ENCODE results near the gene TEX264. TPM values are rescaled to one million over a fixed set of nuclear protein-coding genes. Genes with fewer than 3 reads are reported as not detected.

TEX264 gene
- total RNA-seq, 2 experiments from 2014 or later, result 45.6 to 50.3 TPM

- Histone ChIP-seq H3K4me2 (ENCODE audit: low read length) (no peak overlapping the region; the same call in 1 of the 2 replicates), H2AFZ (ENCODE audit: low read length) (no peak overlapping the region), H3K9me2 (ENCODE audit: insufficient read depth, low read length) (no peaks in the 10 kb centered on the region), H3K36me3 (ENCODE audit: insufficient read depth, low read length) (peaks cover 13% of the 10 kb centered on the region; the same call in 1 of the 2 replicates), H3K9me3 (ENCODE audit: low read length) (no peaks in the 10 kb centered on the region), H3K4me1 (ENCODE audit: insufficient read depth, low read length, poor library complexity, severe bottlenecking) (peaks cover 34% of the 10 kb centered on the region), H3K27ac (ENCODE audit: low read depth, low read length, poor library complexity, severe bottlenecking) (no peak overlapping the region), H4K20me1 (ENCODE audit: insufficient read depth, low read length) (no peaks in the 10 kb centered on the region), H3K4me3 (ENCODE audit: low read depth, low read length, poor library complexity, severe bottlenecking) (no peak overlapping the region), H3K79me2 (ENCODE audit: insufficient read depth, low read depth, low read length) (0 out of 2 replicates have a peak, but pooled peaks cover 9% of the 10 kb centered on the region)
- ChIA-PET CTCF (ENCODE audit: unreplicated experiment) (interaction anchor here (2.5 kb wide), 1 partner anchor 7 kb away, joined by 17 read pairs; no protein-coding TSS in a partner anchor), POLR2A (interaction anchor here (0.6 to 2.6 kb wide), 3 partner anchors 7 to 166 kb away, joined by 3 to 12 read pairs (median 4); no protein-coding TSS in a partner anchor)
- no peak for DNase-seq (ENCODE audit: low spot score)
- BruUV-seq (replicated peaks), result no TSS peak
- no peak for TF ChIP-seq EZH2phosphoT487 (IDR thresholded peaks at IDR 0.05; ENCODE audit: borderline replicate concordance, low read depth, low read length)
- TF ChIP-seq, protein P1, sequence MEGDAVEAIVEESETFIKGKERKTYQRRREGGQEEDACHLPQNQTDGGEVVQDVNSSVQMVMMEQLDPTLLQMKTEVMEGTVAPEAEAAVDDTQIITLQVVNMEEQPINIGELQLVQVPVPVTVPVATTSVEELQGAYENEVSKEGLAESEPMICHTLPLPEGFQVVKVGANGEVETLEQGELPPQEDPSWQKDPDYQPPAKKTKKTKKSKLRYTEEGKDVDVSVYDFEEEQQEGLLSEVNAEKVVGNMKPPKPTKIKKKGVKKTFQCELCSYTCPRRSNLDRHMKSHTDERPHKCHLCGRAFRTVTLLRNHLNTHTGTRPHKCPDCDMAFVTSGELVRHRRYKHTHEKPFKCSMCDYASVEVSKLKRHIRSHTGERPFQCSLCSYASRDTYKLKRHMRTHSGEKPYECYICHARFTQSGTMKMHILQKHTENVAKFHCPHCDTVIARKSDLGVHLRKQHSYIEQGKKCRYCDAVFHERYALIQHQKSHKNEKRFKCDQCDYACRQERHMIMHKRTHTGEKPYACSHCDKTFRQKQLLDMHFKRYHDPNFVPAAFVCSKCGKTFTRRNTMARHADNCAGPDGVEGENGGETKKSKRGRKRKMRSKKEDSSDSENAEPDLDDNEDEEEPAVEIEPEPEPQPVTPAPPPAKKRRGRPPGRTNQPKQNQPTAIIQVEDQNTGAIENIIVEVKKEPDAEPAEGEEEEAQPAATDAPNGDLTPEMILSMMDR (conservative IDR thresholded peaks at IDR 0.05; ENCODE audit: low read length), result no peak
- intact Hi-C loops (cut with micrococcal nuclease; ENCODE audit: unreplicated experiment), result no loop called here
These were observed 3.0 kb downstream of the TEX264 start for GRCh38 chr3:51673802-51674654.

DNA sequence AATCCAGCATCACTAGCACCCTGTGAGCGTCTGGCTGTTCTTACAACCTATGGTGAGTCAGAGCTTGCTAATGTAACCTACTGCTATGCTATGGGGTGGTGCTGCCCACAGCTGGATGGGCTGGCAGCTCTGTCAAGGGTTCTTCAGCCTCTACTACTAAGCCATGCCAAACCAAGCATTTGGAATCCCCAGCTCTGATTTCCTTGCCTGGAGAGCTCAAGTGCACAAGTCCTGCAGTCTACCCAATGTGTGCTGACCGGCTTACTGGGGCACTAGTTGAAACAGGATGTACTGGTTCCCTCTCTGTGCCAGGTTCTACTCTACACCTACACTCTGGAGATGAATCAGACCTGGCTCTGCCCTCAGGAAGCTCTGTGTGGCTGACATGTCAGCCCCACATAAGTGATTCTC lies 4.2 kb downstream of the TEX264 start:
- Histone ChIP-seq H3K9me3 (ENCODE audit: low read length) (no peaks in the 10 kb centered on the region), H3K4me3 (ENCODE audit: low read depth, low read length, poor library complexity, severe bottlenecking) (no peak overlapping the region), H3K4me1 (ENCODE audit: insufficient read depth, low read length, poor library complexity, severe bottlenecking) (peaks cover 32% of the 10 kb centered on the region), H3K27ac (ENCODE audit: low read depth, low read length, poor library complexity, severe bottlenecking) (no peak overlapping the region), H2AFZ (ENCODE audit: low read length) (no peak overlapping the region), H4K20me1 (ENCODE audit: insufficient read depth, low read length) (no peaks in the 10 kb centered on the region), H3K4me2 (ENCODE audit: low read length) (no peak overlapping the region; the same call in 1 of the 2 replicates), H3K79me2 (ENCODE audit: insufficient read depth, low read depth, low read length) (0 out of 2 replicates have a peak, but pooled peaks cover 9% of the 10 kb centered on the region), H3K36me3 (ENCODE audit: insufficient read depth, low read length) (peaks cover 13% of the 10 kb centered on the region; the same call in 1 of the 2 replicates), H3K9me2 (ENCODE audit: insufficient read depth, low read length) (no peaks in the 10 kb centered on the region)
- TF ChIP-seq EZH2phosphoT487 (IDR thresholded peaks at IDR 0.05; ENCODE audit: borderline replicate concordance, low read depth, low read length), result no peak
- TF ChIP-seq, protein P1 (conservative IDR thresholded peaks at IDR 0.05; ENCODE audit: low read length), result no peak
- no TSS peak for BruUV-seq (replicated peaks)
- intact Hi-C loops (cut with micrococcal nuclease; ENCODE audit: unreplicated experiment), result no loop called here
- DNase-seq (ENCODE audit: low spot score), result no peak
- ChIA-PET CTCF (ENCODE audit: unreplicated experiment) (no interaction called here), POLR2A (interaction anchor here (1.1 kb wide), 1 partner anchor 9 kb away, joined by 3 read pairs; no protein-coding TSS in a partner anchor)
